ENCODE data around the gene CNTNAP2. TPM values are rescaled to one million over a fixed set of nuclear protein-coding genes. Genes with fewer than 3 reads are reported as not detected.

Gene CNTNAP2
- total and polyA plus RNA-seq, 4 donors, result 0.14 to 2.3 (median 1.1) TPM

- TF ChIP-seq JUND (IDR thresholded peaks at IDR 0.05), result no peak
- TF ChIP-seq GABPA (IDR thresholded peaks at IDR 0.05 in 1 of 2, conservative IDR thresholded peaks at IDR 0.05 in 1 of 2), result no peak
- TF ChIP-seq ATF3 (IDR thresholded peaks at IDR 0.05), result no peak
- TF ChIP-seq, protein P1, sequence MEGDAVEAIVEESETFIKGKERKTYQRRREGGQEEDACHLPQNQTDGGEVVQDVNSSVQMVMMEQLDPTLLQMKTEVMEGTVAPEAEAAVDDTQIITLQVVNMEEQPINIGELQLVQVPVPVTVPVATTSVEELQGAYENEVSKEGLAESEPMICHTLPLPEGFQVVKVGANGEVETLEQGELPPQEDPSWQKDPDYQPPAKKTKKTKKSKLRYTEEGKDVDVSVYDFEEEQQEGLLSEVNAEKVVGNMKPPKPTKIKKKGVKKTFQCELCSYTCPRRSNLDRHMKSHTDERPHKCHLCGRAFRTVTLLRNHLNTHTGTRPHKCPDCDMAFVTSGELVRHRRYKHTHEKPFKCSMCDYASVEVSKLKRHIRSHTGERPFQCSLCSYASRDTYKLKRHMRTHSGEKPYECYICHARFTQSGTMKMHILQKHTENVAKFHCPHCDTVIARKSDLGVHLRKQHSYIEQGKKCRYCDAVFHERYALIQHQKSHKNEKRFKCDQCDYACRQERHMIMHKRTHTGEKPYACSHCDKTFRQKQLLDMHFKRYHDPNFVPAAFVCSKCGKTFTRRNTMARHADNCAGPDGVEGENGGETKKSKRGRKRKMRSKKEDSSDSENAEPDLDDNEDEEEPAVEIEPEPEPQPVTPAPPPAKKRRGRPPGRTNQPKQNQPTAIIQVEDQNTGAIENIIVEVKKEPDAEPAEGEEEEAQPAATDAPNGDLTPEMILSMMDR (IDR thresholded peaks at IDR 0.05; ENCODE audit: low read depth, low read length, missing input control), result no peak
- no peak for TF ChIP-seq RXRA (IDR thresholded peaks at IDR 0.05)
- TF ChIP-seq HNF4G (IDR thresholded peaks at IDR 0.05), result no peak
- TF ChIP-seq EGR1 (IDR thresholded peaks at IDR 0.05; ENCODE audit: low read depth in 2 of 2), result no peak
- TF ChIP-seq FOXA2 (IDR thresholded peaks at IDR 0.05), result no peak
- TF ChIP-seq, protein P2, sequence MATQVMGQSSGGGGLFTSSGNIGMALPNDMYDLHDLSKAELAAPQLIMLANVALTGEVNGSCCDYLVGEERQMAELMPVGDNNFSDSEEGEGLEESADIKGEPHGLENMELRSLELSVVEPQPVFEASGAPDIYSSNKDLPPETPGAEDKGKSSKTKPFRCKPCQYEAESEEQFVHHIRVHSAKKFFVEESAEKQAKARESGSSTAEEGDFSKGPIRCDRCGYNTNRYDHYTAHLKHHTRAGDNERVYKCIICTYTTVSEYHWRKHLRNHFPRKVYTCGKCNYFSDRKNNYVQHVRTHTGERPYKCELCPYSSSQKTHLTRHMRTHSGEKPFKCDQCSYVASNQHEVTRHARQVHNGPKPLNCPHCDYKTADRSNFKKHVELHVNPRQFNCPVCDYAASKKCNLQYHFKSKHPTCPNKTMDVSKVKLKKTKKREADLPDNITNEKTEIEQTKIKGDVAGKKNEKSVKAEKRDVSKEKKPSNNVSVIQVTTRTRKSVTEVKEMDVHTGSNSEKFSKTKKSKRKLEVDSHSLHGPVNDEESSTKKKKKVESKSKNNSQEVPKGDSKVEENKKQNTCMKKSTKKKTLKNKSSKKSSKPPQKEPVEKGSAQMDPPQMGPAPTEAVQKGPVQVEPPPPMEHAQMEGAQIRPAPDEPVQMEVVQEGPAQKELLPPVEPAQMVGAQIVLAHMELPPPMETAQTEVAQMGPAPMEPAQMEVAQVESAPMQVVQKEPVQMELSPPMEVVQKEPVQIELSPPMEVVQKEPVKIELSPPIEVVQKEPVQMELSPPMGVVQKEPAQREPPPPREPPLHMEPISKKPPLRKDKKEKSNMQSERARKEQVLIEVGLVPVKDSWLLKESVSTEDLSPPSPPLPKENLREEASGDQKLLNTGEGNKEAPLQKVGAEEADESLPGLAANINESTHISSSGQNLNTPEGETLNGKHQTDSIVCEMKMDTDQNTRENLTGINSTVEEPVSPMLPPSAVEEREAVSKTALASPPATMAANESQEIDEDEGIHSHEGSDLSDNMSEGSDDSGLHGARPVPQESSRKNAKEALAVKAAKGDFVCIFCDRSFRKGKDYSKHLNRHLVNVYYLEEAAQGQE (IDR thresholded peaks at IDR 0.05), result no peak
- H3K4me1 ChIP-seq (ENCODE audit: control insufficient read depth in 4 of 4, insufficient read depth in 4 of 4, low read length in 3 of 4), result no peaks in the 10 kb centered on the region
- peaks cover 0 to 5% (median 0%) of the 10 kb centered on the region in 4 donors for H3K27me3 ChIP-seq (ENCODE audit: control insufficient read depth in 4 of 4, insufficient read depth in 4 of 4, low read length in 3 of 4)
- DNase-seq (ENCODE audit: low spot score), result no peak
- no peak overlapping the region for H3K9ac ChIP-seq (ENCODE audit: low read depth in 1 of 2, low read length in 2 of 2)
- no peaks in the 10 kb centered on the region for H3K36me3 ChIP-seq (ENCODE audit: control insufficient read depth in 4 of 4, insufficient read depth in 3 of 4, low read depth in 1 of 4, low read length in 3 of 4)
- no peaks in the 10 kb centered on the region for H3K9me3 ChIP-seq (ENCODE audit: control insufficient read depth in 4 of 4, low read length in 3 of 4)
- H3K4me3 ChIP-seq (ENCODE audit: low read depth in 1 of 3, low read length in 3 of 3), result no peak overlapping the region
- no peak overlapping the region for H3K27ac ChIP-seq (ENCODE audit: low read depth in 1 of 2, low read length in 2 of 2)
- 51% methylated on average over 1 of the region's 1 CpG for WGBS
Measured at GRCh38 chr7:147251751-147252325, 1135.2 kb downstream of the CNTNAP2 start.

DNA sequence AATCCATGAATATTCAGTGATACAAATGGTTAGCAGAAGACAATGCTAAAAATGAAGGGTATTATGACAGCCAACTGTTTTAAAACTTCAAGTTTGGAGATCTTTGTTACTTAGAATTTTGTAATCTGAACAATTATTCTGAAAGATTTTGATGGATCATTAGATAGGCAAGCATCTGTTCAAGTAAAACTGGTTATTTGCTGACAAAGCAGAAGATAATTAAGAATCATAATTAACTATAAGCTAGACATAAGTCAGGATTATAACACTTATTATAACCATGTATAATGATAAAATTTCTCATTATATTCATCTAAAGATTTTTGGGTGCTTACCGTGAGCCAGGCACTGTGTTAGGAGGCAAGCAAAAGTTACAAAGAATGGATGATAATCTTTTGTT, 1145.1 kb downstream of the CNTNAP2 start:
- H3K9ac ChIP-seq (ENCODE audit: low read depth in 1 of 2, low read length in 2 of 2), result no peak overlapping the region
- TF ChIP-seq, protein P2 (IDR thresholded peaks at IDR 0.05), result no peak
- TF ChIP-seq, protein P3, sequence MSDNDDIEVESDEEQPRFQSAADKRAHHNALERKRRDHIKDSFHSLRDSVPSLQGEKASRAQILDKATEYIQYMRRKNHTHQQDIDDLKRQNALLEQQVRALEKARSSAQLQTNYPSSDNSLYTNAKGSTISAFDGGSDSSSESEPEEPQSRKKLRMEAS (IDR thresholded peaks at IDR 0.05), result no peak
- no peak for TF ChIP-seq RAD21 (IDR thresholded peaks at IDR 0.05)
- TF ChIP-seq HNF4A (conservative IDR thresholded peaks at IDR 0.05), result no peak
- no peak for TF ChIP-seq FOXA1 (IDR thresholded peaks at IDR 0.05)
- TF ChIP-seq NR2F2 (IDR thresholded peaks at IDR 0.05), result no peak
- no peak for TF ChIP-seq TAF1 (conservative IDR thresholded peaks at IDR 0.05)
- TF ChIP-seq FOXA2 (IDR thresholded peaks at IDR 0.05), result no peak
- TF ChIP-seq EGR1 (IDR thresholded peaks at IDR 0.05; ENCODE audit: low read depth in 2 of 2), result no peak
- TF ChIP-seq SP1 (IDR thresholded peaks at IDR 0.05), result no peak
- no peak for TF ChIP-seq YY1 (IDR thresholded peaks at IDR 0.05)
- no peak for TF ChIP-seq HNF4G (IDR thresholded peaks at IDR 0.05)
- TF ChIP-seq JUND (IDR thresholded peaks at IDR 0.05), result no peak
- TF ChIP-seq ATF3 (IDR thresholded peaks at IDR 0.05), result no peak
- TF ChIP-seq GABPA (IDR thresholded peaks at IDR 0.05 in 1 of 2, conservative IDR thresholded peaks at IDR 0.05 in 1 of 2), result no peak
- TF ChIP-seq RXRA (IDR thresholded peaks at IDR 0.05), result no peak
- TF ChIP-seq, protein P4, sequence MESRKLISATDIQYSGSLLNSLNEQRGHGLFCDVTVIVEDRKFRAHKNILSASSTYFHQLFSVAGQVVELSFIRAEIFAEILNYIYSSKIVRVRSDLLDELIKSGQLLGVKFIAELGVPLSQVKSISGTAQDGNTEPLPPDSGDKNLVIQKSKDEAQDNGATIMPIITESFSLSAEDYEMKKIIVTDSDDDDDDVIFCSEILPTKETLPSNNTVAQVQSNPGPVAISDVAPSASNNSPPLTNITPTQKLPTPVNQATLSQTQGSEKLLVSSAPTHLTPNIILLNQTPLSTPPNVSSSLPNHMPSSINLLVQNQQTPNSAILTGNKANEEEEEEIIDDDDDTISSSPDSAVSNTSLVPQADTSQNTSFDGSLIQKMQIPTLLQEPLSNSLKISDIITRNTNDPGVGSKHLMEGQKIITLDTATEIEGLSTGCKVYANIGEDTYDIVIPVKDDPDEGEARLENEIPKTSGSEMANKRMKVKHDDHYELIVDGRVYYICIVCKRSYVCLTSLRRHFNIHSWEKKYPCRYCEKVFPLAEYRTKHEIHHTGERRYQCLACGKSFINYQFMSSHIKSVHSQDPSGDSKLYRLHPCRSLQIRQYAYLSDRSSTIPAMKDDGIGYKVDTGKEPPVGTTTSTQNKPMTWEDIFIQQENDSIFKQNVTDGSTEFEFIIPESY (IDR thresholded peaks at IDR 0.05), result no peak

More for the DNA sequence above, 1145.1 kb downstream of the CNTNAP2 start:
- no peaks in the 10 kb centered on the region for H3K27me3 ChIP-seq (ENCODE audit: control insufficient read depth in 4 of 4, insufficient read depth in 4 of 4, low read length in 3 of 4)
- WGBS, result 97% methylated on average over 1 of the region's 1 CpG
- no peak for DNase-seq (ENCODE audit: low spot score)
- no peaks in the 10 kb centered on the region for H3K4me1 ChIP-seq (ENCODE audit: control insufficient read depth in 4 of 4, insufficient read depth in 4 of 4, low read length in 3 of 4)
- H3K27ac ChIP-seq (ENCODE audit: low read depth in 1 of 2, low read length in 2 of 2), result no peak overlapping the region
- no peak overlapping the region for H3K4me3 ChIP-seq (ENCODE audit: low read depth in 1 of 3, low read length in 3 of 3)
- no peaks in the 10 kb centered on the region for H3K36me3 ChIP-seq (ENCODE audit: control insufficient read depth in 4 of 4, insufficient read depth in 3 of 4, low read depth in 1 of 4, low read length in 3 of 4)
- H3K9me3 ChIP-seq (ENCODE audit: control insufficient read depth in 4 of 4, low read length in 3 of 4), result no peaks in the 10 kb centered on the region
